ENCODE measurements around the gene ADAMTS13. TPM values are rescaled to one million over a fixed set of nuclear protein-coding genes. Genes with fewer than 3 reads are reported as not detected.

The ADAMTS13 gene
- total RNA-seq, 1 donor from 2014 or later: 2.2 TPM

- DNase-seq: no peak
These were observed 32.9 kb downstream of the ADAMTS13 start for GRCh38 chr9:133454943-133455673.

- no peak for DNase-seq
These were observed 33.8 kb downstream of the ADAMTS13 start for GRCh38 chr9:133455936-133456335.

- no peak for DNase-seq
These were observed 34.2 kb downstream of the ADAMTS13 start for GRCh38 chr9:133456409-133456808.

GRCh38 chr9:133457233-133457632, 35.1 kb downstream of the ADAMTS13 start:
- DNase-seq: no peak

GRCh38 chr9:133457748-133458147, 35.6 kb downstream of the ADAMTS13 start:
- no peak for DNase-seq

GRCh38 chr9:133458643-133459312, 36.6 kb downstream of the ADAMTS13 start:
- no peak for DNase-seq

GRCh38 chr9:133459476-133460404, 37.6 kb downstream of the ADAMTS13 start, which contains the start of gene CACFD1:
TSS of gene CACFD1 (plus strand) at chr9:133459978. CDS start at chr9:133460067, 89 bp downstream.
- peak; percentile 96 for DNase-seq

GRCh38 chr9:133460405-133461175, 38.4 kb downstream of the ADAMTS13 start:
- DNase-seq: no peak

GRCh38 chr9:133461975-133462374, 39.8 kb downstream of the ADAMTS13 start:
- DNase-seq: no peak

GRCh38 chr9:133463234-133463863, 41.2 kb downstream of the ADAMTS13 start:
- no peak for DNase-seq

GRCh38 chr9:133463864-133464615, 41.9 kb downstream of the ADAMTS13 start:
- DNase-seq: no peak

GRCh38 chr9:133464638-133465037, 42.5 kb downstream of the ADAMTS13 start:
- DNase-seq: no peak

- DNase-seq: no peak
These were observed 43.8 kb downstream of the ADAMTS13 start for GRCh38 chr9:133465984-133466383.

- DNase-seq: no peak
These were observed 44.9 kb downstream of the ADAMTS13 start for GRCh38 chr9:133467101-133467500.

- DNase-seq: no peak
These were observed 46.2 kb downstream of the ADAMTS13 start for GRCh38 chr9:133468374-133468773.

- DNase-seq: no peak
These were observed 46.7 kb downstream of the ADAMTS13 start for GRCh38 chr9:133468777-133469421.

- no peak for DNase-seq
These were observed 48.3 kb downstream of the ADAMTS13 start for GRCh38 chr9:133470427-133470924.

GRCh38 chr9:133470988-133471387, 48.8 kb downstream of the ADAMTS13 start:
- no peak for DNase-seq

GRCh38 chr9:133471551-133472276, 49.5 kb downstream of the ADAMTS13 start:
- no peak for DNase-seq
